HEK293 (cell line): Measurements from ENCODE around the gene NHS.

Source experiments
- CTCF ChIA-PET: fragments of 350-600 bp; formaldehyde crosslinking; extraction: SDS; loops from one replicate; lab custom pipeline; 2021; ENCODE audit warnings: antibody characterized with exemption; lab: Yijun Ruan, JAX
- POLR2A ChIA-PET: fragments of 300-600 bp; formaldehyde crosslinking; extraction: SDS; loops from one replicate; lab custom pipeline; 2020; ENCODE audit warnings: antibody characterized with exemption, inconsistent platforms; lab: Yijun Ruan, JAX
- H3K27ac ChIP-seq: fragments of 200-500 bp; sonication (Bioruptor generic); 2 replicates; pipeline ENCODE4 v1.5.1; 2014; ENCODE audit warnings: low read depth, low read length, control low read depth, inconsistent platforms; ENCODE audit errors: extremely low read depth
- H3K36me3 ChIP-seq, 2 experiments: fragments of 200-500 bp in 1 of 2; sonication (Bioruptor generic) in 1 of 2; 1 replicate in 1 of 2; 2 replicates in 1 of 2; pipeline ENCODE4 v1.5.1; 2014 to 2017; ENCODE audit warnings: inconsistent platforms in 2 of 2, low read length in 2 of 2; ENCODE audit not compliant: control insufficient read depth in 2 of 2, insufficient read depth in 1 of 2
- H3K4me1 ChIP-seq: fragments of 200-500 bp; sonication (Bioruptor generic); 2 replicates; pipeline ENCODE4 v1.5.1; 2014; ENCODE audit warnings: mild to moderate bottlenecking, low read length, inconsistent platforms; ENCODE audit not compliant: control insufficient read depth, insufficient read depth
- H3K4me3 ChIP-seq: 2 replicates; pipeline ENCODE4 v1.5.1; 2011; ENCODE audit warnings: low read depth, mild to moderate bottlenecking, control low read depth, low read length, moderate library complexity
- H3K9me3 ChIP-seq: fragments of 200-500 bp; sonication (Bioruptor generic); 2 replicates; pipeline ENCODE4 v1.5.1; 2014; ENCODE audit warnings: low read depth, low read length, inconsistent platforms; ENCODE audit not compliant: control insufficient read depth, insufficient read depth
- AEBP2 ChIP-seq: fragments of 450-650 bp; formaldehyde crosslinking; IDR thresholded peaks from 2 replicates; pipeline ENCODE4 v1.5.1; 2016; ENCODE audit warnings: missing biosample characterization, missing genetic modification characterization, borderline replicate concordance
- PRDM4 ChIP-seq: fragments of 450-650 bp; formaldehyde crosslinking; IDR thresholded peaks from 2 replicates; pipeline ENCODE4 v1.5.1; 2017; ENCODE audit warnings: missing biosample characterization, missing genetic modification characterization
- SP7 ChIP-seq: fragments of 450-650 bp; formaldehyde crosslinking; IDR thresholded peaks from 2 replicates; pipeline ENCODE4 v1.5.1; 2016; ENCODE audit warnings: missing biosample characterization, missing genetic modification characterization
- ZNF174 ChIP-seq: fragments of 450-650 bp; formaldehyde crosslinking; IDR thresholded peaks from 2 replicates; pipeline ENCODE4 v1.5.0; 2017; ENCODE audit warnings: missing biosample characterization, mild to moderate bottlenecking, missing genetic modification characterization
- ZNF2 ChIP-seq: fragments of 450-650 bp; formaldehyde crosslinking; IDR thresholded peaks from 2 replicates; pipeline ENCODE4 v1.5.1; 2016; ENCODE audit warnings: missing biosample characterization, missing genetic modification characterization
- ZNF223 ChIP-seq: fragments of 450-650 bp; formaldehyde crosslinking; IDR thresholded peaks from 2 replicates; pipeline ENCODE4 v1.5.1; 2016; ENCODE audit warnings: missing biosample characterization, missing genetic modification characterization
- ZNF354C ChIP-seq: fragments of 450-650 bp; formaldehyde crosslinking; IDR thresholded peaks from 2 replicates; pipeline ENCODE4 v1.5.1; 2016; ENCODE audit warnings: missing biosample characterization, missing genetic modification characterization, low read depth, borderline replicate concordance
- ZNF416 ChIP-seq: fragments of 450-650 bp; formaldehyde crosslinking; IDR thresholded peaks from 2 replicates; pipeline ENCODE4 v1.5.1; 2016; ENCODE audit warnings: missing biosample characterization, missing genetic modification characterization
- ZNF449 ChIP-seq: fragments of 450-650 bp; formaldehyde crosslinking; IDR thresholded peaks from 2 replicates; pipeline ENCODE4 v1.5.1; 2017; ENCODE audit warnings: missing biosample characterization, mild to moderate bottlenecking, missing genetic modification characterization, moderate library complexity
- ZNF549 ChIP-seq: fragments of 450-650 bp; IDR thresholded peaks from 2 replicates; pipeline ENCODE4 v1.5.1; 2018; ENCODE audit warnings: missing biosample characterization, missing genetic modification characterization, mild to moderate bottlenecking, inconsistent platforms, moderate library complexity
- ZSCAN23 ChIP-seq: fragments of 450-650 bp; formaldehyde crosslinking; IDR thresholded peaks from 2 replicates; pipeline ENCODE4 v1.5.1; 2016; ENCODE audit warnings: missing biosample characterization, missing genetic modification characterization
- ZSCAN4 ChIP-seq: fragments of 450-650 bp; formaldehyde crosslinking; IDR thresholded peaks from 2 replicates; pipeline ENCODE4 v1.5.1; 2017; ENCODE audit warnings: missing biosample characterization, missing genetic modification characterization
- TF ChIP-seq, protein P1 (sequence below): fragments of 450-650 bp; formaldehyde crosslinking; IDR thresholded peaks from 2 replicates; pipeline ENCODE4 v1.5.1; 2017; ENCODE audit warnings: missing biosample characterization, missing genetic modification characterization
- TF ChIP-seq, protein P2 (sequence below): fragments of 450-650 bp; formaldehyde crosslinking; IDR thresholded peaks from 2 replicates; pipeline ENCODE4 v1.5.1; 2016; ENCODE audit warnings: missing biosample characterization, missing genetic modification characterization
- TF ChIP-seq, protein P3 (sequence below): IDR thresholded peaks from 2 replicates; pipeline ENCODE4 v1.6.1; 2011; ENCODE audit warnings: mild to moderate bottlenecking, low read depth, low read length, borderline replicate concordance

NHS gene

DNA sequence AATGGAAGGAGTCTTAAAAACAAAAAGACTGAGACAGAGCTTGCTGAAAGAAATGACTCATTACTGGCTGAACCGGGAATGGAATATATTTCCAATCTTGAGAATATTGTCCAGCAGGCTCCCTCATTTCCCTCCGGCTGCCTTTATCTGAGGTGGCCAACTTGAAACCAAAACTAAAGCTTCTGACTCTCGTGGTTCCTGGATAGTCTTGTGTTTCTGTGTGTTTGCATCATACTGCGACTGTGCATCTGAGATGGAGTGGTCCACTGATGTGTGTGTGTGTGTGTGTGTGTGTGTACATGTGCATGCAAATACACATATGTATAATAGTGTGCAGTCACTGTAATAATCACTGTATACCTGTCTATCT is 216.7 kb downstream of the NHS start:
- ChIA-PET CTCF (interaction anchor here (0.6 to 4.0 kb wide), 17 partner anchors 10 to 470 kb away, joined by 3 to 36 read pairs (median 4); no protein-coding TSS in a partner anchor), POLR2A (interaction anchor here (0.7 kb wide), 1 partner anchor 46 kb away, joined by 3 read pairs; no protein-coding TSS in a partner anchor)
- no peaks in the 10 kb centered on the region for H3K36me3 ChIP-seq
- peak; percentile 50; the same call in 1 of the 2 replicates for TF ChIP-seq ZSCAN4 (tag by site-specific recombination)
- TF ChIP-seq, protein P1, sequence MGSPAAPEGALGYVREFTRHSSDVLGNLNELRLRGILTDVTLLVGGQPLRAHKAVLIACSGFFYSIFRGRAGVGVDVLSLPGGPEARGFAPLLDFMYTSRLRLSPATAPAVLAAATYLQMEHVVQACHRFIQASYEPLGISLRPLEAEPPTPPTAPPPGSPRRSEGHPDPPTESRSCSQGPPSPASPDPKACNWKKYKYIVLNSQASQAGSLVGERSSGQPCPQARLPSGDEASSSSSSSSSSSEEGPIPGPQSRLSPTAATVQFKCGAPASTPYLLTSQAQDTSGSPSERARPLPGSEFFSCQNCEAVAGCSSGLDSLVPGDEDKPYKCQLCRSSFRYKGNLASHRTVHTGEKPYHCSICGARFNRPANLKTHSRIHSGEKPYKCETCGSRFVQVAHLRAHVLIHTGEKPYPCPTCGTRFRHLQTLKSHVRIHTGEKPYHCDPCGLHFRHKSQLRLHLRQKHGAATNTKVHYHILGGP (tag by site-specific recombination) = 0 out of 2 replicates have a peak, but pooled peaks have one; percentile 27
- TF ChIP-seq, protein P2, sequence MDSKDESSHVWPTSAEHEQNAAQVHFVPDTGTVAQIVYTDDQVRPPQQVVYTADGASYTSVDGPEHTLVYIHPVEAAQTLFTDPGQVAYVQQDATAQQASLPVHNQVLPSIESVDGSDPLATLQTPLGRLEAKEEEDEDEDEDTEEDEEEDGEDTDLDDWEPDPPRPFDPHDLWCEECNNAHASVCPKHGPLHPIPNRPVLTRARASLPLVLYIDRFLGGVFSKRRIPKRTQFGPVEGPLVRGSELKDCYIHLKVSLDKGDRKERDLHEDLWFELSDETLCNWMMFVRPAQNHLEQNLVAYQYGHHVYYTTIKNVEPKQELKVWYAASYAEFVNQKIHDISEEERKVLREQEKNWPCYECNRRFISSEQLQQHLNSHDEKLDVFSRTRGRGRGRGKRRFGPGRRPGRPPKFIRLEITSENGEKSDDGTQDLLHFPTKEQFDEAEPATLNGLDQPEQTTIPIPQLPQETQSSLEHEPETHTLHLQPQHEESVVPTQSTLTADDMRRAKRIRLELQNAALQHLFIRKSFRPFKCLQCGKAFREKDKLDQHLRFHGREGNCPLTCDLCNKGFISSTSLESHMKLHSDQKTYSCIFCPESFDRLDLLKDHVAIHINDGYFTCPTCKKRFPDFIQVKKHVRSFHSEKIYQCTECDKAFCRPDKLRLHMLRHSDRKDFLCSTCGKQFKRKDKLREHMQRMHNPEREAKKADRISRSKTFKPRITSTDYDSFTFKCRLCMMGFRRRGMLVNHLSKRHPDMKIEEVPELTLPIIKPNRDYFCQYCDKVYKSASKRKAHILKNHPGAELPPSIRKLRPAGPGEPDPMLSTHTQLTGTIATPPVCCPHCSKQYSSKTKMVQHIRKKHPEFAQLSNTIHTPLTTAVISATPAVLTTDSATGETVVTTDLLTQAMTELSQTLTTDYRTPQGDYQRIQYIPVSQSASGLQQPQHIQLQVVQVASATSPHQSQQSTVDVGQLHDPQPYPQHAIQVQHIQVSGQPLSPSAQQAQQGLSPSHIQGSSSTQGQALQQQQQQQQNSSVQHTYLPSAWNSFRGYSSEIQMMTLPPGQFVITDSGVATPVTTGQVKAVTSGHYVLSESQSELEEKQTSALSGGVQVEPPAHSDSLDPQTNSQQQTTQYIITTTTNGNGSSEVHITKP = peak; percentile 64
- TF ChIP-seq ZNF174 (tag by site-specific recombination) = no peak
- TF ChIP-seq ZNF449 (tag by site-specific recombination) = no peak
- TF ChIP-seq PRDM4 (tag by site-specific recombination) = no peak
- H3K27ac ChIP-seq = no peak overlapping the region
- no peaks in the 10 kb centered on the region for H3K9me3 ChIP-seq
- H3K4me1 ChIP-seq = 0 out of 2 replicates have a peak, but pooled peaks cover 2% of the 10 kb centered on the region
- no peak overlapping the region for H3K4me3 ChIP-seq

DNA sequence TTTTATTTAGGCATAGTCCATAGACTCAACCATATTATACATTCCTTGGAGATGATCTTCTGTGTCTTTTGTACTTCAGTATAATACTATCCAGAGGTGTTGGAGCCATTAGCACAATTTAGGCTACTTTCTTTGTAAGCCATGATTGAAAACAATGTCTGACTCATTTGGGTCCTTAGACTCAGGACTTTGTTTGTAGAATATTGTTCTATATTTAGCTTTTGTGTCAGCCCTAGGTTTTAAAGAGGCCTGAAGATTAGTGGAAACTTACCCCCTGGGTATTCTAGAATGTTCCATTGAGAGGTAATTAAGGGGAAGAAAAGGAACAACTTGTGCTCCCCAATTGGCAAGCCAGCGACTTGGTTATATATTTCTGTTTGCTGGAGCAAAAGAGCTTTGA is 217.1 kb downstream of the NHS start:
- TF ChIP-seq ZNF549 (no peak), ZNF2 (tag by site-specific recombination) (no peak), ZNF354C (no peak)
- TF ChIP-seq, all 188 proteins: peak for 0
- H3K36me3 ChIP-seq = no peaks in the 10 kb centered on the region
- CTCF ChIA-PET = interaction anchor here (0.6 to 4.0 kb wide), 12 partner anchors 9 to 350 kb away, joined by 3 to 36 read pairs (median 4); no protein-coding TSS in a partner anchor
- H3K9me3 ChIP-seq = no peaks in the 10 kb centered on the region
- H3K27ac ChIP-seq = no peak overlapping the region
- POLR2A ChIA-PET = no interaction called here
- H3K4me1 ChIP-seq = 0 out of 2 replicates have a peak, but pooled peaks cover 2% of the 10 kb centered on the region
- H3K4me3 ChIP-seq = no peak overlapping the region

- ChIA-PET POLR2A (no interaction called here), CTCF (interaction anchor here (1.2 kb wide), 1 partner anchor 352 kb away, joined by 4 read pairs; no protein-coding TSS in a partner anchor)
- Histone ChIP-seq H3K36me3 (no peaks in the 10 kb centered on the region), H3K4me3 (no peak overlapping the region), H3K9me3 (no peaks in the 10 kb centered on the region), H3K27ac (no peak overlapping the region), H3K4me1 (peaks cover 2% of the 10 kb centered on the region; the same call in 1 of the 2 replicates)
- TF ChIP-seq SP7 (tag by site-specific recombination) (no peak), ZNF416 (tag by site-specific recombination) (no peak), ZNF223 (no peak), AEBP2 (tag by site-specific recombination) (no peak), ZSCAN23 (tag by site-specific recombination) (no peak)
- TF ChIP-seq, protein P3, sequence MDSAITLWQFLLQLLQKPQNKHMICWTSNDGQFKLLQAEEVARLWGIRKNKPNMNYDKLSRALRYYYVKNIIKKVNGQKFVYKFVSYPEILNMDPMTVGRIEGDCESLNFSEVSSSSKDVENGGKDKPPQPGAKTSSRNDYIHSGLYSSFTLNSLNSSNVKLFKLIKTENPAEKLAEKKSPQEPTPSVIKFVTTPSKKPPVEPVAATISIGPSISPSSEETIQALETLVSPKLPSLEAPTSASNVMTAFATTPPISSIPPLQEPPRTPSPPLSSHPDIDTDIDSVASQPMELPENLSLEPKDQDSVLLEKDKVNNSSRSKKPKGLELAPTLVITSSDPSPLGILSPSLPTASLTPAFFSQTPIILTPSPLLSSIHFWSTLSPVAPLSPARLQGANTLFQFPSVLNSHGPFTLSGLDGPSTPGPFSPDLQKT = no peak
Observed at GRCh38 chrX:17594693-17595092, 219.7 kb downstream of the NHS start.
